ENCODE results near the gene FITM1.

FITM1 gene

DNA sequence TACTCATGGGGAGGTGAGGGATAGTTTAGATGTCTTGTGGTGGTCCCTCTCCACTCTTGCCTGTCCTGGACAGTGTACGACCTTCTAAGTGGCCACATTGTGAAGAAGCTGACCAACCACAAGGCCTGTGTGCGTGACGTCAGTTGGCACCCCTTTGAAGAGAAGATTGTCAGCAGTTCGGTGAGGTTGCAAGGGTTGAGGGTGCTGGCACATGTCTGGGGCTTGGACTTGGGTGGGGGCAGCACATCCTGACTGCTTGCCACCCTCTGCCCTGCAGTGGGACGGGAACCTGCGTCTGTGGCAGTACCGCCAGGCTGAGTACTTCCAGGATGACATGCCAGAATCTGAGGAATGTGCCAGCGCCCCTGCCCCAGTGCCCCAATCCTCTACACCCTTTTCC, 7.6 kb upstream of the FITM1 start:
- no peak for DNase-seq

DNA sequence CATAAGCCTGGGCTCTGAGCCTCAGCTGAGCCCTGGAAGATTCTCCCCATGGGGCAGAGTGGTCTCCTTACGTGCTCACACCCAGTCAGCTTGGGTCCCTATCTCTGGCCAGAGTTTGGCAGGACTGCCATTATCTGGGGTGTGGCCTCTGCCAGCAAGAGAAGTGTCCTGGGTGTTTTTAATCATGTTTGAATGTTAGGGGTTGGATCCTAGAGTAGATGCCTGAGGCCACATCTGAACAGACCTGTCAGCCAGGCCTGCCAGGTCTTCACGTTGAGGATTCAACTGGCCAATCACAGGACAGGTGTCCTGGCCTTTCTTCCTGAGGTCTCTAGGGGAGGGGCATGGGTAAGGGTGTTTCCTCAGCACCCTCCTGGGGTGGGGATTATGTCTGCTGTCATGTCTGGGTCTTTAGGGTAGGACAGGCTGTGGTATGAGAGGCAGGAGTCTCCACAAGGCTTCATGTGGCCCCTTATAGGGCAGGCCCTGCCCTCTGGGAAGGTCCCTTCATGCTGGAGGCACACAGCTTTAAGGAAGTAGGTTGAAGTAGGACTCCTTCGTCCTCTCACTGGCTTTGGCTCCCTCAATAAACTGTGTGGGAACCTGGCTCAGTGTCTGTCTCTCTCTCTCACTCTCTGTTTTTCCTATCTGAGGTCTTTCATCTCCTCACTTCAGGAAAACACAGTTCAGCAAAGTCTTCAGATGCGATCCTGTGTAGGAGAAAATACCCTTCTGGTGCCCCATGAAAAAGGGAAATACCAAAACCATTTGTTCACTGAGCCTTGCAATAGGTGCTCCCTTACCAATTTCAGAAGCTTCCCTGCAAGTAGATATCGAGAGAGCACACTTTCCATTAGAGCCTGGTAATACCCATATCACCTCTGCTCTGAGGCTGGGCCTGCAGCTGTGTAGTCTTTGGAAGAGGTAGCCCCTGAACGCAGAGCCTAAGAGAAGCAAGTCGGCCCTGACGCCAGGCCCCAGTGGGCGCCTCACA, 6.7 kb upstream of the FITM1 start:
- DNase-seq: no peak

DNA sequence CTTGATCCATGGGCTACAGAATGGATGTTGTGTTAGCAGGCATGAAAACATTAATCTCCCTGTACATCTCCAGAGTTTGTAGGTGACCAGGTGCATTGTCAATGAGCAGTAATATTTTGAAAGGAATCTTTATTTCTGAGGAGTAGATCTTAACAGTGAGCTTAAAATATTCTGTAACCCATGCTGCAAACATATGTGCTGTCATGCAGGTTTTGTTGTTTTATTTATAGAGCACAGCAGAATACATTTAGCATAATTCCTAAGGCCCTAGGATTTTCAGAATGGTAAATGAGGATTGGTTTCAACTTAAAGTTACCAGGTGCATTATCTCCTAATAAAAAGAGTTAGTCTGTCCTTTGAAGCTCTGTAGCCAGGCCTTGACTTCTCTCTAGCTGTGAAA, 3.5 kb upstream of the FITM1 start:
- DNase-seq: no peak

DNA sequence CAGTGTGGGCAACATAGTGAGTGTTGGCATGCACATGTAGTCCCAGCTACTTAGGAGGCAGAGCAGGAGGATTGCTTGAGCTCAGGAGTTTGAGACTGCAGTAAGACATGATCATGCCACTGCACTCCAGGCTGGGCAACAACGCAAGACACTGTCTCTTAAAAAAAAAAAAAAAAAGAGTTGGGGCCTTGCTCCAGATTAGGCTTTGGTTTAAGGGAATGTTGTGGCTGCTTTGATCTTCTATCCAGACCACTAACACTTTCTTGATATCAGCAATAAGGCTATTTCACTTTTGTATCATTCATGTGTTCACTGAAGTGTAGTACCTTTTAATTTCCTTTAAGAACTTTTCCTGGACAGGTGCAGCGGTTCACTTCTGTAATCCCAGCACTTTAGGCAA, 2.8 kb upstream of the FITM1 start:
- no peak for DNase-seq

DNA sequence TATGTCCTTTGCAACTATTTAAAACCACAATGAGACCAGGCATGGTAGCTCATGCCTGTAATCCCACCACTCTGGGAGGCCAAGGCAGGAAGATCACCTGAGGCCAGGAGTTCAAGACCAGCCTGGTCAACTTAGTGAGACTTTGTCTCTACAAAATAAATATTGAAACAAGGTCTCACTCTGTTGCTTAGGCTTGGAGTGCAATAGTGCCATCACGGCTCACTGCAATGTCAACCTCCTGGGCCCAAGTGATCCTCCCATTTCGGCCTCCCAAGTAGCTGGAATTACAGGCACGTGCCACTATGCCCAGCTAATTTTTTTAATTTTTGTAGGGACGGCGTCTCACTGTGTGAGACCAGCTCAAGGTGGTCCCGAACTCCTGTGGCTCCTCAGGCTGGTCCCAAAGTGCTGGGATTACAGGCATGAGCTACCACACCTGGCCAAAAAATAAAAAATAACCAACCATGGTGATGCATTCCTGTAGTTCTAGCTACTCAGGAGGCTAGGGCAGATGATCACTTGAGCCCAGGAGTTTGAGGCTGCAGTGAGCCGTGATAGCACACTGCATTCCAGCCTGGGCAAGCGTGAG, 955 bp upstream of the FITM1 start:
- no peak for DNase-seq

DNA sequence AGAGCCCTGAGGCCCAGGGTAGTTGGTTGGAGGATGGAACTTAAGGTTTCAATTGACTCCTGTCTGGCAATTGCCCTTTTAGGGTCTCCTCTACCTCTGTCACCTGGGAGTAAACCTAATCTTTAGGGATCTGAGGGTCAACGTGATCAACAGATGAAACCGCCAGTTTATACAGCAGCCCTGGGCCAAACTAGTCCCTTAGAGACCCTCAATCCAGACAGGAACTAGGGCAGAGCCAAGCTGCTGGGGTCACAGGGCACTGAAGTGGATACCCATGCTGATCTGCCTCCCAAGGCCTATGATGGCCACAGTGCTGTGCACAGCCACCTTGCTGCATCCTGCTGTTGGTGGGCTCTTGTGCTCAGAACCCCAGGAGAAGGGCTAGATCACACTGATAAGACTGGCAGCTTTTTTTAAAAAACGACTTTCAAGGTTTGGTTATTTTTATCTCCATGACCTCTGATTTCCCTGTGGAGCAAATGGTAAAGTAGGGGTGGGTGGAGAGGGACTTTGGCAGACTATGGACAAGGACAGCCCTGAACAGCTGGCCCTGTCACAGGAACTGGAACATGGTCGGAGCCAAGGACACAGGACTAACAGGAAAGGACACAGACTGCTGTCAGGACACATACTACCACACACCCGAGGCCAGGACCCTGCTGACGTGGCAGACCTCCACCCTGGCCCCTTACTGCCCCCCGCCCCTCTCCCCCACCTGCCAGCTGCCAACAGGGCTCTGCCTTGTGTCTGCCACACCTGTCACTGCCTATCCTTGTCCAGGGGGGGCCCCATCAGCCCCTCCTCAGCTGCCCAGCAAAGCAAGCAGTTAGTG, 474 bp downstream of the FITM1 start:
- no peak for DNase-seq

DNA sequence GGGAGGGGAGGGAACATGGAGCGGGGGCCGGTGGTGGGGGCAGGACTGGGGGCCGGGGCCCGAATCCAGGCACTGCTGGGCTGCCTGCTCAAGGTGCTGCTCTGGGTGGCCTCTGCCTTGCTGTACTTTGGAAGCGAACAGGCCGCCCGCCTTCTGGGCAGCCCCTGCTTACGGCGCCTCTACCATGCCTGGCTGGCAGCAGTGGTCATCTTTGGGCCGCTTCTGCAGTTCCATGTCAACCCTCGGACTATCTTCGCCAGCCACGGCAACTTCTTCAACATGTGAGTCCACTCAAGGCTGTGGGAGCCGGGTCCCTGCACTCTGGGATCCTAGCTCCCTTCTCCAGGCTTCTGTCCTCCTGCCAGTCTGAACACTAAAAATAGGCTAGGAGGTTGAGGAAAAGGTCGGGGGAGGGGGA, 1.1 kb downstream of the FITM1 start:
- DNase-seq: no peak

DNA sequence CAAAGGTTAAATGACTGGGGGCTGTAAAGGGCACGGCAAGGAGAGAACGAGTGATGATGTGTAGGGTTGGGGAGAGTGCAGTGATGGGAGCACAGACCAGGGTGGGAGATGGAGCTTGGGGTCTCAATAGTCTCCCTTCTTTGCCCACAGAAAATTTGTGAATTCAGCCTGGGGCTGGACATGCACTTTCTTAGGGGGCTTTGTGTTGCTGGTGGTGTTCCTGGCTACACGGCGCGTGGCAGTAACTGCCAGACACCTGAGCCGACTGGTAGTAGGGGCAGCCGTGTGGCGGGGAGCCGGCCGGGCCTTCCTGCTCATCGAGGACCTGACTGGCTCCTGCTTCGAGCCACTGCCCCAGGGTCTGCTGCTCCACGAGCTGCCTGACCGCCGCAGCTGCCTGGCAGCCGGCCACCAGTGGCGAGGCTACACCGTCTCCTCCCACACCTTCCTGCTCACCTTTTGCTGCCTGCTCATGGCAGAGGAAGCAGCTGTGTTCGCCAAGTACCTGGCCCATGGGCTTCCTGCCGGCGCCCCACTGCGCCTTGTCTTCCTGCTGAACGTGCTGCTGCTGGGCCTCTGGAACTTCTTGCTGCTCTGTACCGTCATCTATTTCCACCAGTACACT, 1.7 kb downstream of the FITM1 start:
- no peak for DNase-seq

DNA sequence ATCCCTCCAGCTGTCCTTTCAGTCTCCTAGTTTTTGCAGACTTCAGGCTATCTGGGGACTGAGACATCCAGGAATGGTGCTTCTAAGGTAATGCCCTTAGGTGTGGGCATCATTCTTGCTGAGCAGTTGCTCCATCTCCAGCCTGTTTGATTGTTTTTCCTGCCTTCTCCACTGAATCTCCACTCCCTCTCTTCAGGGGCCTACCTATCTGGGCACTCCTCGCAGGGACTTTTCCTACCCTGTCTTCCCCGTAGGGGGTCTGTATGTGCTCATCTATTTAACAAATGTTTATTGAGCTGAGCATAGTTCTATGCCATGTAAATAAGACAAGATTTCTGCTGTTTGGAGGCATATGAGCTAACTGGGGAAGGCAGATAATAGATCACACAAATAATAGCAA, 2.5 kb downstream of the FITM1 start:
- DNase-seq: no peak

DNA sequence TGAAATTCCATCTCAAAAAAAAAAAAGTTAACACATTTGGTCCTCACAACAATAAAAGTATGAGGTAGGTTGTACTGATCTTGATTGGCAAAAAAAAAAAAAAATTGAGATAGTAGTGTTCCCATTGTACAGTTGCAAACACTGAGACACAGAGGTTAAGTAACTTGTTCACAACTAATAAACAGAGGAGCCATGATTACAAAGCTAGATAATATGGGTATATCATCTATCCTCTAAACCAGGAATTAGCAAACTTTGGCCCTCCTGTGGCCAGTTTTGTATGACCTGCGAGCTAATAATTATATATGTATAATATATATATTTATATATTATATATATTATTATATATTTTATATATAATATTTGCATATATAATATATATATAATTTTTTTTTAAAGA, 3.3 kb downstream of the FITM1 start:
- no peak for DNase-seq

DNA sequence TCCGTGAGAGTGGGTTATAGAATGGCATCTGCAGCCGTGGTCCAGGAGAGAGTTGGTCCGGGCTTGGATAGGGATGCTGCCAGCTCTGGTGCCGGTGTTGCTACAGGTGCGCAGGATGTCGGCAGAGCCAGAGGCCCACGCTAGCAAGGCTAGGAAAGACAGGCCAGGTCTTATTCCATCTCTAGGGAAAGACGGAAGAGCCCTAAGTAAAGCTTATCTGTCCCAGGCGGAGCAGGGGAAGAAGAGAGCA, 5.0 kb downstream of the FITM1 start:
- no peak for DNase-seq

DNA sequence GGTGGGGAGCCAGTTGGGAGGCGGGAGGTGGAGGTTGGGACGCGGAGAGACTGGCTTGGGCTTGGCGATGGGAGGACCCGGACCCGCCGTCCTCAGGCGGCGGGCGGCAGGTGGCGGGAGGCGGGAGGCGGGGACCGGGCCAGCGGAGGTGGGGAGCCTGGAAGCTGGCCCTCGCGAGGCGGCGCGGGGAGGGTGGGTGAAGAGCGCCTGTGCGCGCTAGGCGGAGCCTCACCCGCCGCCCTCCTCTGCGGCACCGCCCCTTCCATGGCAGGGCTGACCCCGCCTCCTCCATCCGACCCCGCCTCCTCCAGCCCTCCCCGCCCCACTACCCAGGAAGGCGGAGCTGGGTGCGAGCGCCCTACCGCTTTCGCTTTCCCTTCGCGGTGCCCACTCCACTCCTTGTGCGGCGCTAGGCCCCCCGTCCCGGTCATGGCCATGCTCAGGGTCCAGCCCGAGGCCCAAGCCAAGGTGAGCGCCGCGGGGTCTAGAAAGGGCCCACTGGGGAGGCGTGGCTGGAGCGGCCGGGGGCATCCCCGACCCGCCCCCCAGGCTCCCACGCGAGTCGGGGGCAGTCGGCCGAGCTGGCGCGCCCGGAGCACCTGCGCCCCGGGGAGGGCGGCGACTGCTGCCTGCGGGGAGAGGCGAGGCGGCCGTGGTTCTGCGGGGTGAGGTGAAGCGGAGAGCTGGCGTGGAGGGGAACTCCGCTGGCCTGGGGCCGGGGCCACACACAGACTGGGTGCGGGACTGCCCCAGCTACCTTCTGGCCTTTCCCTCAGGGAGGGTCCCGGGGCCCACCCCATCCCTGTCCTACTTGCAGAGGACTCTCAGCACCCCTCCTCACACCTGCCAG, 5.6 kb downstream of the FITM1 start, which contains the start of gene PSME1:
TSS of gene PSME1 (plus strand) at position 361 of the 850 bp plus-strand sequence. CDS start at position 430, 69 bp downstream.
- peak; percentile 85 for DNase-seq

DNA sequence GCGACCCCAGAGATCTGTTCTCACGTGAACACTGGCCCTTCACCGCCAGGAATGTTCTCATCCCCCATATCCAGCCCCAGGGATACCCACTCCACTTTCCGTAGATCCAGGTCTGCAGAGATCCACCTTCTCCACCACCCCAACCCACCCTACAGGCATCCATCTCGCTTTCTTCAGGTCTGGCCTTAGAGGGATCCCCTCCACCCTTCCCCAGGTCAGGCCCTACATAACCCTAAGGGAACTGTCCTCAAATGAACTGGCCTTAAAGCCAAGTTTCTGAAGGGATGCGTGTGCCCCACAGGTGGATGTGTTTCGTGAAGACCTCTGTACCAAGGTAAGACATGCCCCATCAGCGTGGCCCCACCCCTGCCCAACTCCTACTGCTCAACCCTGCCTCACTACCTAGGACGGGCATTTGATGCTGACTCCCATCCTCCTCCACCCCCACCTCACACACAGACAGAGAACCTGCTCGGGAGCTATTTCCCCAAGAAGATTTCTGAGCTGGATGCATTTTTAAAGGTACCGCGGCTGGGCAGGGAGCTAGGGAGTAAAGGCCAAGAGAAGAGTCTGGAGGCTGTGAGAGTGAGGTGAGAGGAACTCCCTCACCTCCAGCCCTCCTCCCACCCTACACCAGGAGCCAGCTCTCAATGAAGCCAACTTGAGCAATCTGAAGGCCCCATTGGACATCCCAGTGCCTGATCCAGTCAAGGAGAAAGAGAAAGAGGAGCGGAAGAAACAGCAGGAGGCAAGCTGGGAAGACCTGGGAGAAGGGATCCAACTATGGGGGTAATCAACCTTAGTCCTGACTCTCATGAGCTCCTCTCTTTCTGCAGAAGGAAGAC, 6.4 kb downstream of the FITM1 start:
- DNase-seq: no peak

DNA sequence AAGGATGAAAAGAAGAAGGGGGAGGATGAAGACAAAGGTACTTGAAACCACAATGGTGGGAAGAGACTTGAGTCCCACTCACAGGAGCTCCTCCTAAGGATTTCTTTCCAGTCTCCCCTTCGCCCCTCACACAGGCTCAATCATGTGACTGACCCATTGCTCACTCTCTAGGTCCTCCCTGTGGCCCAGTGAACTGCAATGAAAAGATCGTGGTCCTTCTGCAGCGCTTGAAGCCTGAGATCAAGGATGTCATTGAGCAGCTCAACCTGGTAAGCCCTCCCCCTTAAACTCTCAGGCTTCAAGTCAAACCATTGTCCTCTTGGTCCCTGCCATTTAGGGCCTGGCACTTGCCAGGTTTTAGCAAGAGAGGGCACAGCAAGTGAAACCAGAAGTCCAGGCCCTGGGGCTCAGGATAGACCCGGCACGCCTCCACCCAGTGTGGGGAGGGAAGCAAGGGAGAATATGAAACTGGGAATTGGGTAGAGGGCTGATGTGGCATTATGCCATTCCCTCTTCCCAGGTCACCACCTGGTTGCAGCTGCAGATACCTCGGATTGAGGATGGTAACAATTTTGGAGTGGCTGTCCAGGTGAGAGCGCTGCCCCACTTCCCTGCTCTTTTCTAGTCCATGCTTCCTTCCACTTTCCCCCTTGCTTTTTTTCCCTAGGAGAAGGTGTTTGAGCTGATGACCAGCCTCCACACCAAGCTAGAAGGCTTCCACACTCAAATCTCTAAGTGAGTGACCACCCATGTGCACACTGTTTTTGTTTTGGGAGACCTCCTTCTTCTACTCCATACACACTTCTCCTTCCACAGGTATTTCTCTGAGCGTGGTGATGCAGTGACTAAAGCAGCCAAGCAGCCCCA, 7.3 kb downstream of the FITM1 start:
- DNase-seq: no peak

DNA sequence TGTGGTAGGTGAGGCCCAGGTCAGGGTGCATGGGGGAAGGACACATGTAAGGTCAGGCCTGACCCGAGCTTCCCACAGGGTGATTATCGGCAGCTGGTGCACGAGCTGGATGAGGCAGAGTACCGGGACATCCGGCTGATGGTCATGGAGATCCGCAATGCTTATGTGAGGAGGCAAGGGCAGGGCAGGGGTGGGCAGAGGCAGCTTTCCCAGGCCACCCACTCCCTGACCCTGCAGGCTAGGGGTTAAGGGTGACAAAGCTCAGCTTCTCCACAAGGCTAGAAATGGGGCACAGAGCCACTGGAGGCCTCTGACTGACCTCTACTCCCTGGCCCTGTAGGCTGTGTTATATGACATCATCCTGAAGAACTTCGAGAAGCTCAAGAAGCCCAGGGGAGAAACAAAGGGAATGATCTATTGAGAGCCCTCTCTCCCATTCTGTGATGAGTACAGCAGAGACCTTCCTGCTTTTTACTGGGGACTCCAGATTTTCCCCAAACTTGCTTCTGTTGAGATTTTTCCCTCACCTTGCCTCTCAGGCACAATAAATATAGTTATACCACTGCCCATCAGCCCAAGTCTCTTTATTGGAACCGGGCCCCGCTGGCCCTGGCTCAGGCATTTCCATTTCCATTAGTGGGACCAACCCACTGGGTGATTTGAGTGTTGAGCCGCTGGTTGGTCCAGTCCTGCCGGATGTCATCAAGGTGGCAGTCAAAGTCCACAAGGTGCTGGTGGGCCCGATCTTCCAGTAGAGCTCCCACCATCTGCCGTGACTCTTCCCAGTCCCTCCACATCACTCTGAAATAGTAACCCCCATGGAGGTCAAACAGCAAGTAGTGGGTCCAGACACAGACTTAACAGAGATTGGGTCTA, 8.2 kb downstream of the FITM1 start:
- no peak for DNase-seq

DNA sequence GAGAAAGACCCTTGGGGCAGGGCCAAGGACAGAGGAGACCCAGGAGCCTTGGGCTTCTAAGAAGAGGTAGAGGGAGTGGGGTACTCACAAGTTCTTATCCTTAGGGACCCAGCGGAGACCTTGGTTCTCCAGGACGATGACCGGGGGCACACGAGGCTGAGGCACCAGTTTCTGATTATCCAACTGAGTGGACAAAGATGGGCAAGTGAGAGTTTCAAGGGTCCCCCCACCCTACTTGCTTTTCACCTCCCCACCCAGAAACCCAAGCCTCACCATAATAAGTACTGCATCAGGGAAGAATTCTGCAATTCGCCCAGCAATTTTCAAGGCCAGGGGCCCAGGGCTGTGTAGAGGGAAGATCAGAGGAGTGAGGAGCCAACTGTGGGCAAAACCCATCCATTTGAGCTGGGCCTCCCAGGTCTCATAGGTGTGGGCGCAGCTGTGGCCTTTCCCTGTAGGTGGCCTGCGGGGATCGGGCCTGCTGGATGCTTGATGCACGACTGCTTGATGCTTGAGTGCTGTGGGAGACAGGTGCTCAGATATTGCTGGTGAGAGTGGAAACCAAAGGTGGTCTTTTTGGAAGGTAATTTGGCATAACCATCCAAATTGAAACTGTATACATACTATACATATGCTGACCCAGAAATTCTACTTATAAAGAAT, 8.9 kb downstream of the FITM1 start:
- DNase-seq: no peak

DNA sequence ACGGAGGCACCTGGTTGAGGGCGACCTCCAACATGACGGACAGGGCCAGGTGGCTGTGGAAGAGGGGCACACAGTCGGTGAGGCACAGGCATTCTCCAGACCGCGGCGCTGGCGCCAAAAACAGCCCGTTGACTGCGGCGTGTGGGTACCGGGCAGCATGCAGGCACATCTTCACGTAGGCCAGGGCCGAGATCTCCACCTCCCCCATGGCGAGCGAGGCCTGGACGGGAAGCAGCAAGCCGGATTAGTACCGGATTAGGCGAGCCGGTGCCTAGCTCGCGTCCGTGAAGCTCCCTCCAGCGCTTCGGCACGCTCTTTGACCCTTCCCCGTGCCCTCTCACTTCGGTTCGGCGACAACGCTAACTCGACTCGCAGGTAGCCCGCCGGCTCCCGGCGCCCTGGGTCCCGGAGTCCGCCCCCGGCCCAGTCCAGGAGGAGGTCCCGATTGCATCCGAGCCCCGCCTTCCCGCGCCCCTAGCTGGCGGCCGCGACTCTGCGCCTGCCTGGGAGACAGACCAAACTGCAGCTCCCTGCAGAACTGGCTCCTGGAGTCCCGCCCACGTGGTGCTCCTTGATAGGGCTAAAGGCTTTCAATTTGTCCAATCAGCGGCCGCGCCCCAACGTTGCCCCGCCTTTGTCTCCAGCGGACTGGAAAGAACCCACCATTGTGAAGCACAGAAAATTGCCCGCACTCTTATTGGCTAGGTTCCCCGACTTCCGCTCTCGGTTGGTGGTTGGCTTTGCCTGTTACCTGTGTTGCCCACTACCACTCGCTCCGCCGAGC, 10.8 kb downstream of the FITM1 start, which contains the start of gene EMC9:
TSS of gene EMC9 (minus strand) at position 495 of the 784 bp plus-strand sequence. CDS start at position 208, 287 bp downstream.
- peak; percentile 100 for DNase-seq

DNA sequence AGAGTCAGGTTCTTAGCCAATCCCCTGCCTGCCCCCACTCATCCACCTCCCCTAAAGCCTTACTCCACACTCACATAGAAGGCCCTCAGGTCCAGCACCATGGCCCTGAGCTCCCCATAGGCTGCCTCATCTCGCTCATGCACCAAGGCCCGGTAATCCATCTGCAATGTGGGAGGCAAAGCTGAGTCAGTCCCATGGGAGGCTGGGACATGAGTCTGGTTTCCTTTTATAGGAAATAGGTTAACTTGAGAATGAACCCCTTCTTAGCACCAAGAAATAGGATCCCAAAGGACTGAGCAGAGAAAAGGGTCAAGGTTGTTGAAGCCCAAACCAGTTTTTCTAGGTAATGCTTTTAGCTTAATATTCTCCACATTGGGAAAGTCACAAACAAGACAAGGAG, 13.1 kb downstream of the FITM1 start:
- peak; percentile 76 for DNase-seq
